Brain microvascular endothelial cell (primary cell): ENCODE data around the gene BDH1.
"Not testable (repeated sequence)": the region's sequence is repeated elsewhere in the genome, so short reads cannot be mapped to it uniquely, and the experiment has no call there.

ENCODE experiments used
- DNase-seq: peaks from one replicate; pipeline ENCODE4 v3.0.0-alpha.2; 2020
- H3K27ac ChIP-seq: fragments of 250-450 bp; sonication (Bioruptor Pico); 2 replicates; pipeline ENCODE4 v1.5.1; 2020; ENCODE audit warnings: mild to moderate bottlenecking, moderate library complexity
- H3K27me3 ChIP-seq: fragments of 250-450 bp; sonication (Bioruptor Pico); replicated peaks from 2 replicates; pipeline ENCODE4 v1.5.1; 2020; ENCODE audit warnings: mild to moderate bottlenecking
- H3K36me3 ChIP-seq: fragments of 250-450 bp; sonication (Bioruptor Pico); replicated peaks from 2 replicates; pipeline ENCODE4 v1.5.1; 2020; ENCODE audit warnings: mild to moderate bottlenecking
- H3K4me3 ChIP-seq: 2 replicates; pipeline ENCODE4 v1.5.1; 2011; ENCODE audit warnings: low read depth, mild to moderate bottlenecking, control low read depth, low read length, moderate library complexity
- in situ Hi-C: cut with HindIII; loops from 2 replicates; pipeline ENCODE4 v1.10.0; 2017; ENCODE audit warnings: low sequenced_read_pairs, low pct_ligation_motif_present
- TF ChIP-seq, protein P1 (sequence below): IDR thresholded peaks from 2 replicates; pipeline ENCODE4 v1.5.1; 2011; ENCODE audit warnings: low read depth, mild to moderate bottlenecking, moderate library complexity, low read length, control low read depth, inconsistent platforms; ENCODE audit errors: missing control alignments

BDH1 gene

GRCh38 chr3:197583371-197583770, 27.6 kb upstream of the BDH1 start:
- in situ Hi-C loops, result no loop called here
- no peak overlapping the region for H3K27ac ChIP-seq
- H3K36me3 ChIP-seq, result no peaks in the 10 kb centered on the region
- H3K27me3 ChIP-seq, result no peaks in the 10 kb centered on the region
- DNase-seq, result no peak
- TF ChIP-seq, protein P1, sequence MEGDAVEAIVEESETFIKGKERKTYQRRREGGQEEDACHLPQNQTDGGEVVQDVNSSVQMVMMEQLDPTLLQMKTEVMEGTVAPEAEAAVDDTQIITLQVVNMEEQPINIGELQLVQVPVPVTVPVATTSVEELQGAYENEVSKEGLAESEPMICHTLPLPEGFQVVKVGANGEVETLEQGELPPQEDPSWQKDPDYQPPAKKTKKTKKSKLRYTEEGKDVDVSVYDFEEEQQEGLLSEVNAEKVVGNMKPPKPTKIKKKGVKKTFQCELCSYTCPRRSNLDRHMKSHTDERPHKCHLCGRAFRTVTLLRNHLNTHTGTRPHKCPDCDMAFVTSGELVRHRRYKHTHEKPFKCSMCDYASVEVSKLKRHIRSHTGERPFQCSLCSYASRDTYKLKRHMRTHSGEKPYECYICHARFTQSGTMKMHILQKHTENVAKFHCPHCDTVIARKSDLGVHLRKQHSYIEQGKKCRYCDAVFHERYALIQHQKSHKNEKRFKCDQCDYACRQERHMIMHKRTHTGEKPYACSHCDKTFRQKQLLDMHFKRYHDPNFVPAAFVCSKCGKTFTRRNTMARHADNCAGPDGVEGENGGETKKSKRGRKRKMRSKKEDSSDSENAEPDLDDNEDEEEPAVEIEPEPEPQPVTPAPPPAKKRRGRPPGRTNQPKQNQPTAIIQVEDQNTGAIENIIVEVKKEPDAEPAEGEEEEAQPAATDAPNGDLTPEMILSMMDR, result no peak
- H3K4me3 ChIP-seq, result no peak overlapping the region

DNA sequence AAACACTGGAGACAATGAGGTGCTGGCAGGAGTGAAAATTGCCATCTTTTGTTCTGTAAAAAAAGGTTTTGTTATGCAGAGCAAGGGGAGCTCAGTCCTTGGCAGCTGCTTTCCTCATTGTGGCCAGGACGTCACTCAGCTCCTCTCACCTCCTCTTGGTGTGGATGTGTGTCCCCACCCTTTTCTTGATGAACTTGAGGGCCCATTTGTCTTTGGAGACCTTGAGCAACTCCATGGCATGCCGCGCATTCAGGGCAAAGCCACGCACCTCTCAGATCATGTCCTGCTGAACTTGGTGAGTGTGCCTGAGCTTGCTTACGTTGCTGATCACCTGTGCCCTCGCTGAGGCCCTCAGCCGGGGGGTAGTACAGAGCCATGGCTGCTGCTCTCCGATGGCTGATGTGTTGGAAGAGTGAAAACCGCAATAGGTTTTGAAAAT, 24.5 kb upstream of the BDH1 start:
- in situ Hi-C loops, result no loop called here

GRCh38 chr3:197578376-197578775, 22.6 kb upstream of the BDH1 start:
- no peak overlapping the region for H3K27ac ChIP-seq
- H3K36me3 ChIP-seq, result no peaks in the 10 kb centered on the region
- in situ Hi-C loops, result no loop called here
- no peak for DNase-seq
- TF ChIP-seq, protein P1, result no peak
- no peak overlapping the region for H3K4me3 ChIP-seq
- no peaks in the 10 kb centered on the region for H3K27me3 ChIP-seq

More for the DNA sequence above, 24.5 kb upstream of the BDH1 start:
- no peak for DNase-seq
- Histone ChIP-seq H3K4me3 (no peak overlapping the region), H3K36me3 (no peaks in the 10 kb centered on the region), H3K27me3 (no peaks in the 10 kb centered on the region), H3K27ac (no peak overlapping the region)
- TF ChIP-seq, protein P1, result no peak

DNA sequence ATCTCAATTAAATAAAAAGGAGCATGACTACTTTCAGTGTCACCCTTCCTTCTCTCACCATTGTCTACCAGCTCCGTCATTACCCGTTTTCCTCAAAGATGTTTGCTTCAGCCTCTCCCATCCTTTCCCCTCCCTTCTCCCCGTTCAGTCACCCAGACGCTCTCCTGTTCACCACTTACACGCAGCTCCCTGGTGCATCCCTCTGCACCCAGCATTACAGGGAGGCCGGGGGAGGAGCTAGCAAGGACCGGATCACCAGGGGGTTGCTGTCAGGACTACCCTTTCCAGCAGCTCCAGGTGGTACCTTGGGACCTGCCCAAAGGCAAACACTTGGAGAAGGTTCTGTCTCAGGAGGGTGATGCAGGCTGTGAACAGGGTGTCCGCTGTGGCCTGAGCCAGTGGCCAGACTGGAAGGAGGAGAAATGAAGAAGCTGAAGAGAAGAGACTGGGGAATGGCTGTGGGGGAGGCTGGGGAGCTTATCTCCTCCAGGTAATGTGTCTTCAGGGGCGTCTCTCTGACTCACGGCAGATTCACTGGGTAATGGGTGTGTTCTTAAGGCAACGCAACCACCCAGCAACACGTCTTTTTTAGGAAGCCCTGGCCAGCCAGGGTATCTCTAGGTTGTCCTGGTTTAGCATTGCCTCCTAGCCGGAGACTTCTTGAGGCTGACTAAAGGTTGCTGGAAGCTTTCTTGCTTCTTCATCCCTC, 21.8 kb upstream of the BDH1 start:
- Histone ChIP-seq H3K27me3 (no peaks in the 10 kb centered on the region), H3K4me3 (no peak overlapping the region), H3K36me3 (no peaks in the 10 kb centered on the region), H3K27ac (no peak overlapping the region)
- in situ Hi-C loops, result no loop called here
- no peak for DNase-seq
- TF ChIP-seq, protein P1, result no peak

DNA sequence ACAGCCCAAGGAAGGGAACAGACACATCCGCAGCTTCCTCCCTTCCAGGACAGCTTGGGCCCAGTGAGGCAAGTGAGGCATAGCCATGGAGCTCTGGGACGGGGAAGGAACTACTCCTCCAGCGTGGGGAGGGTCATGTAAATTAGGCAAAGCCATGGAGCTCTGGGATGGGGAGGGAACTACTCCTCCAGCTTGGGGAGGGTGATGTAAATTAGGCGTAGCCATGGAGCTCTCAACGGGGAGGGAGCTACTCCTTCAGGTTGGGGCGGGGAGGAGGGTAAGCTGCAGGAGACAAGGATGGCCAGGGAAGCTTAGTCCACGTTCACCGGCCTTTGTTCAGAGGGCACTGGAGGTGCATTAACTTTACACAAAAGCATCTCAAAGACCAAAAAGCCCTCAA, 21.1 kb upstream of the BDH1 start:
- DNase-seq, result no peak
- TF ChIP-seq, protein P1, result no peak
- Histone ChIP-seq H3K27me3 (no peaks in the 10 kb centered on the region), H3K27ac (no peak overlapping the region), H3K36me3 (no peaks in the 10 kb centered on the region), H3K4me3 (no peak overlapping the region)
- in situ Hi-C loops, result no loop called here

- Histone ChIP-seq H3K36me3 (no peaks in the 10 kb centered on the region), H3K4me3 (no peak overlapping the region), H3K27me3 (no peaks in the 10 kb centered on the region), H3K27ac (no peak overlapping the region)
- TF ChIP-seq, protein P1, result no peak
- DNase-seq, result no peak
- in situ Hi-C loops, result no loop called here
These were observed 19.6 kb upstream of the BDH1 start for GRCh38 chr3:197575362-197575761.

DNA sequence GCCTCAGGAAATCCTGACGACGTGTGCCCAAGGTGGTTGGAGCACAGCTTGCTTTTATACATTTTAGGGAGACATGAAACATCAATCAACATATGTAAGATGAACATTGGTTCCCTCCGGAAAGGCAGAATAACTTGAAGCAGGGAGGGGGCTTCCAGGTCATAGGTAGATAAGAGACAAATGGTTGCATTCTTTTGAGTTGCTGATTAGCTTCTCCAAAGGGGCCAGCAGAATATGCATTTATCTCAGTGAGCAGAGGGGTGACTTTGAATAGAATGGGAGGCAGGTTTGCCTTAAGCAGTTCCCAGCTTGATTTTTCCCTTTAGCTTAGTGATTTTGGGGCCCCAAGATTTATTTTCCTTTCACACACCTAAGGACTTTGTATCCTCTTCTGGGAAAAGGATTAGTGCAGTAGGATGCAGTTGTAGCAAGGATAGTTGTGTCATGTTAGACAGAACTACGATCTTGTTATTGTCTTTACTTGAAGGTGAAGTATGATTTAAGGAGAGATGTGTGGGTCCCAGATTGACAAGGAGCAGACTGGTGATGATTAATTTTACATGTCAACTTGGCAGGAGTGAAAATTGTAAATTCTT, 18.7 kb upstream of the BDH1 start:
- H3K4me3 ChIP-seq, H3K36me3 ChIP-seq, in situ Hi-C loops, H3K27me3 ChIP-seq, DNase-seq, H3K27ac ChIP-seq: not testable (repeated sequence)
